GM10248 (cell line): ENCODE data around the gene SETBP1.

ENCODE experiments used
- CTCF ChIA-PET: fragments of 300-600 bp; sonication (Branson Sonifier 250); formaldehyde crosslinking; extraction: SDS; loops from one replicate; lab custom pipeline; 2021; ENCODE audit warnings: antibody characterized with exemption; lab: Yijun Ruan, JAX
- POLR2A ChIA-PET: fragments of 350-650 bp; sonication (Branson Sonifier 250); formaldehyde crosslinking; extraction: SDS; loops from one replicate; lab custom pipeline; 2020; ENCODE audit warnings: antibody characterized with exemption; lab: Yijun Ruan, JAX
- DNase-seq: peaks from one replicate; pipeline ENCODE4 v3.0.0; 2012; ENCODE audit errors: extremely low spot score
- TF ChIP-seq, protein P1 (sequence below): IDR thresholded peaks from 2 replicates; pipeline ENCODE4 v1.5.1; 2012; ENCODE audit warnings: mild to moderate bottlenecking, low read depth; ENCODE audit errors: extremely low read depth, missing control alignments, control extremely low read depth

The SETBP1 gene

DNA sequence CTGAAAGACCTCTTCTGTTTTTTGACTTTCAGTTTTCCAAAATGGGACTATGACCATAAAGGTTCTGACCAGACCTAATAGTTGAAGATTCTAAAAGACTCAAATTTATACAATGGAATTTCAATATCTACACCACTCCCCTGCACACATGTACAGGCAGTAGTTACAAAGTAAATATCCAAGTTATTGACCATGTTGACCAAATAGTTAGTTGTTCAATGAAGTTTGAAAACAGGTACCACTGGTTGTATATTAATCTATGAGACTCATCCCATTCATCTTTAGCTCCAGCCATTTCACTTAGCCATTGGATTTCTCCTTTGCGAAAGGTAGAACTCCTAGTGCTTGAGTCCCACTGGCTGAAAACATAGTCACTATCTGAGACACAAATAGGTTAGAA lies 277.4 kb downstream of the SETBP1 start:
- DNase-seq, result no peak
- TF ChIP-seq, protein P1, sequence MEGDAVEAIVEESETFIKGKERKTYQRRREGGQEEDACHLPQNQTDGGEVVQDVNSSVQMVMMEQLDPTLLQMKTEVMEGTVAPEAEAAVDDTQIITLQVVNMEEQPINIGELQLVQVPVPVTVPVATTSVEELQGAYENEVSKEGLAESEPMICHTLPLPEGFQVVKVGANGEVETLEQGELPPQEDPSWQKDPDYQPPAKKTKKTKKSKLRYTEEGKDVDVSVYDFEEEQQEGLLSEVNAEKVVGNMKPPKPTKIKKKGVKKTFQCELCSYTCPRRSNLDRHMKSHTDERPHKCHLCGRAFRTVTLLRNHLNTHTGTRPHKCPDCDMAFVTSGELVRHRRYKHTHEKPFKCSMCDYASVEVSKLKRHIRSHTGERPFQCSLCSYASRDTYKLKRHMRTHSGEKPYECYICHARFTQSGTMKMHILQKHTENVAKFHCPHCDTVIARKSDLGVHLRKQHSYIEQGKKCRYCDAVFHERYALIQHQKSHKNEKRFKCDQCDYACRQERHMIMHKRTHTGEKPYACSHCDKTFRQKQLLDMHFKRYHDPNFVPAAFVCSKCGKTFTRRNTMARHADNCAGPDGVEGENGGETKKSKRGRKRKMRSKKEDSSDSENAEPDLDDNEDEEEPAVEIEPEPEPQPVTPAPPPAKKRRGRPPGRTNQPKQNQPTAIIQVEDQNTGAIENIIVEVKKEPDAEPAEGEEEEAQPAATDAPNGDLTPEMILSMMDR, result no peak
- CTCF ChIA-PET, result interaction anchor here (1.5 to 4.7 kb wide), 4 partner anchors 9 to 15 kb away, joined by 4 to 12 read pairs (median 5); no protein-coding TSS in a partner anchor
- POLR2A ChIA-PET, result no interaction called here

DNA sequence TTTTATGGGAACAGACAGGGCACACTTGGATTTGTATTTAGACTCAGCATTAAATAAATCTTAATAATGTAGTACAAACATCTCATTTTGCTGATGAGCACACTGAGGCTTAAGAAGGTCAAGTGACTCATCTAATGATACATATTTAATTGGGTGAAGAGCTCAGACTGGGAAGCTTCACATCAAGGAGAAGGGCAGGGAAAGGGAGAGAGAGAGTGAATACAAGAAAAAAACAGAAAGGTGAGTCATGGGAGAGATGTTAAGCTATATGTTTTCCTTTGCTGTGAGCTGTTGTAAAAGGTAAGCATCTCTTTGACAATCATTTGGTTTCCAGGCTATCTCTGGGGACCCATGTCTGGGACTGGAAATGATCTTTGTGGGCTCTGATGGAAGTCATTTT lies 277.8 kb downstream of the SETBP1 start:
- DNase-seq, result no peak
- POLR2A ChIA-PET, result no interaction called here
- TF ChIP-seq, protein P1, result no peak
- CTCF ChIA-PET, result interaction anchor here (1.5 to 1.7 kb wide), 3 partner anchors 10 to 13 kb away, joined by 4 to 6 read pairs (median 4); no protein-coding TSS in a partner anchor

DNA sequence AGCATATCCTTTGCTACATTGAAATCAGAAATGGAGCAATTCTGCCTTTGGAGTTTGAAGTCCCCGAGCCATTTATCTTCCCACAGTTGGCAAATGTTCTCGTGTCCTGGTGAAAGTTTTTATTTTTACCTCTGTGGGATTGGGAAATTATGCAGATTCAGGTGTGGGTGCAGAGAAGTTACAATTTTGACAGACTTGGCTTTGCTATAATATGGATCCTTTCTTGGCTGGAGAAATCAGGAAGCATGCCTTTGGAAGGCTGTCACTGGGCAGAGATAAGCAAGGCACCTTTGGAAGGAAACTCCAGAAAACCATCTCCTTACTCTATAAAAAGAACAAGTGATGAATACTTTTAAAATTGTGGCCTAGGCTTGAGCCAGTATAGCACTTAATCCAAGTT lies 278.3 kb downstream of the SETBP1 start:
- DNase-seq, result no peak
- CTCF ChIA-PET, result interaction anchor here (1.5 kb wide), 1 partner anchor 10 kb away, joined by 4 read pairs; no protein-coding TSS in a partner anchor
- TF ChIP-seq, protein P1, result no peak
- POLR2A ChIA-PET, result no interaction called here

DNA sequence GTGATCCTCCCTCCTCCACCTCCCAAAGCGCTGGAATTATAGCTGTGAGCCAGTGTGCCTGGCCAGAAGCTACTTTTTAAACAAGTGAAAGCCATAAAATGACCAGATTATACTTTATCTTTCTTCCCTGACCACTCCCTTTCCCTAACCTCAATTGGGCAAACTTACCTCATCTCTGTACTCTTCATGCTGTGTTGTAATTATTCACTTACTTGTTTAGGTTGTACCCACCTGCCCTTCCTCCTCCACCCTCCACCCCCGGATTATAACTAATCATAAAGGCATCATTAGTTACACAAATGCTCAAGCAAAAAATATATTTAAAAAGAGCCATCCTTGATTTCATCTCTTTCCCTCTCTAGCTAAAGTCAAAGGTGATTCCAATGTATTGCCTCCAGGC lies 279.9 kb downstream of the SETBP1 start:
- ChIA-PET POLR2A (no interaction called here), CTCF (no interaction called here)
- TF ChIP-seq, protein P1, result no peak
- no peak for DNase-seq

DNA sequence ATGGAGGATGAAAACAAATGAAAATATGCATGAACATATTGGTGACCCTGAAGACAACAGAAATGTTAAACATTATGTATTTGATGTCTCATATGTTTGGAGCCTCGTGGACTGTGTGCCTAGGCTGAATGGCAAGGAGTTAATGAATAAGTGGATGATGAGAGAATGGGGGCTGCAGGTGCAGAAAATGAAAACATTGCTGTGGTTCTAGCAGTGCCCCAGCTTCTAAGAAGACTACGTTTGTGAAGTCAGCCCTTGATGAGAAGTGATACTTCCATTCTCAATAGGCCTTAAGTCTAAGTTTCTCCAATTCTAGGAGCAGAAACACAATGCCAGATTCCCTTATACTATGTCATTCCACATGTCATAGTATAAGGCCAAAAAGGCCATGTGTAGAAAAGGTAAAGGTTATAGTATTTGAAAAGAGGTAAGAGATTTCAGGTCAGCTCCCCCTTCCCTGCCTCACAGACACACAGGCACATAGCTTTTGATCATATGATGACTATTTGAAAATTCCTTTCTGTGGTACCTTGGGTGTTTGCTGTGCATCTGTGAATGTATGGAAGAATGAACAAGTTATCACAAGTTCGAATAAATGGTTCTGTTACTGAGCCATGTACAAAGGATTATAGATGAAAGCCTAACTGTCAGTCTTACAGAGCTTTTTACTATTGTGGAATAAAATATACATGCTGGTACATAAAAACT lies 280.8 kb downstream of the SETBP1 start:
- TF ChIP-seq, protein P1, result no peak
- DNase-seq, result no peak
- ChIA-PET CTCF (interaction anchor here (1.5 to 2.4 kb wide), 3 partner anchors 10 to 251 kb away, joined by 5 to 8 read pairs (median 5); no protein-coding TSS in a partner anchor), POLR2A (no interaction called here)

DNA sequence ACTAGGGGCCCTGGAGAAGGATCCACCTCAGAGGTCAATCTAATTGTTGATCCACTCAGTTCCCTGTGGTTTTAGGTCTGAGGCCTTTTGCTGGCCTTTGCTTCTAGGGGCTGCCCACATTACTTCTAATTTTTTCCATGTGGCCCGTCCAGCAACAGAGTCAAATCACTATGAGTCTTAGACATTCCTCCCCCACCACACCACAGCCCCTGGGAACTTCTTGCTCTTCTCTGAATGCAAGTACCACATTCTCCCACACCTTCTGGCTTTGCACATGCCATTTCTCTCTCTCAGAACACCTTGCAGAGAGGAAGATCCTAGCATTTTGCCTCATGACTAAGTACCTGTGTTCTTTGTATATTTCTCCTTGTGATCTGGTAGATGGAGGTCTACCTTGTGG lies 286.9 kb downstream of the SETBP1 start:
- TF ChIP-seq, protein P1, result no peak
- POLR2A ChIA-PET, result no interaction called here
- DNase-seq, result no peak
- CTCF ChIA-PET, result no interaction called here
